NCI-H187 (cell line): ENCODE measurements around the gene RIMBP3B.
"Not testable (repeated sequence)": the region's sequence is repeated elsewhere in the genome, so short reads cannot be mapped to it uniquely, and the experiment has no call there.

Source experiments
- DNase-seq, 2 experiments: peaks; one replicate each; lab custom pipeline; 2025; lab: John Stamatoyannopoulos, UW

Gene RIMBP3B

GRCh38 chr22:21417853-21418252 lies 34.3 kb downstream of the RIMBP3B start:
- not testable (repeated sequence) for DNase-seq

- not testable (repeated sequence) for DNase-seq
Observed at GRCh38 chr22:21418974-21419638, 35.6 kb downstream of the RIMBP3B start.

DNA sequence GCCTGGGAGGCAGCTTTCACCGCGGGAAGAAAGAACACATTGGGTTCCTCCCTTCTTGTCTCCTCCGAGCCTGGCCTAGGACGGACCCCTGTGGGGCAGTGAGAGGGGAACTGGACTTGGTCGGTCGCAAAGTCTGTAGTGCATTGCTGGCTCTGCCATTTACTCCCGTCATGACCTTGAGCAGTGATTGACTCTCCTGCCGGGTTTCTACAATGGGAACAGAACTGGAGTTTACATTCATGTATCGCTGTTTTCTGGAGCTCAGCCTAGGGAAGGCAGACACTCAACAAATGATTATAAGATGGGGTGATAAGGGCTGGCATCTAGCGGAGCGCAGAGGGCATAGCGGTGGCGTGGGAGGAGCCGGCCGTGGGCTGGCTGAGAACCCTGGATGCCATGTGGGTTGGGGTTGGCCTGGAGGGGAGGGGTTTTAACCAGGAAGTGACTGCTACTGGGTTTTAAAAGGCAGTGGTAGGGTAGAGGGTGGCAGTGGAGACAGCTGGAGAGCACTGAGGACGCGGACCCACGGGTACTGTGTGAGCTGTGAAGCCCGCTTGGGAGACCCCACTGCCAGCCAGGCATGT lies 36.7 kb downstream of the RIMBP3B start:
- not testable (repeated sequence) for DNase-seq

DNA sequence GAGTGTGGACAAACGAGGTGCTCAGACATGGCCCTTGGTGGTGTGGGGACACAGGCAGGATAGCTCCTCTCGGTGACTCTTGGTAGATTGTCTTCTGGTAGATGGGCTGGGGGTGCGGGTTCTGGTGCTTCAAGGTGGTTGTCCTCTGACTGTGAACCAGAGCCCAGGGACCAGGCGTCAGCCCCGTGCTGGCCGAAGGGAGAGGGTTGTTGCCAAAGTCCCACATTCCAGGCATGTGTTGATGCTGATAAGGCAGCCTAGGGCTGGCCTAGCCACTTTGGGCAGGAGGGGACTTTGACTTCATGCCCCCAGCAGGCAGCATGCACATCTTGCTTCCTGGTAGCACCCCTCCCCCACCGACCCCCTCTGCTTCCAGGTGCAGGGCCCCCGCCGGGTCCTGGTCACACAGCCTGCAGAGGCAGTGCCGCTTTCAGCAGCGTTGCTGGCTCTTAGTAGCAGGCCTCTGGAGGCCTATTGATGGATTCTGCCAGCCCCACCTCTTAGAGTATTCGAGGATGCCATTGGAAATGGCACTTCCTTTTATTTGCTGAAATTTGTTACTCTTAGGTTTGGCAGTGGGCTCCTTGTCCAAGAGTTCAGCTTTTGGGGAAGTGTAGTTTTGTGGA lies 40.6 kb downstream of the RIMBP3B start:
- DNase-seq = not testable (repeated sequence)

GRCh38 chr22:21434378-21435233 lies 51.1 kb downstream of the RIMBP3B start:
- not testable (repeated sequence) for DNase-seq

DNA sequence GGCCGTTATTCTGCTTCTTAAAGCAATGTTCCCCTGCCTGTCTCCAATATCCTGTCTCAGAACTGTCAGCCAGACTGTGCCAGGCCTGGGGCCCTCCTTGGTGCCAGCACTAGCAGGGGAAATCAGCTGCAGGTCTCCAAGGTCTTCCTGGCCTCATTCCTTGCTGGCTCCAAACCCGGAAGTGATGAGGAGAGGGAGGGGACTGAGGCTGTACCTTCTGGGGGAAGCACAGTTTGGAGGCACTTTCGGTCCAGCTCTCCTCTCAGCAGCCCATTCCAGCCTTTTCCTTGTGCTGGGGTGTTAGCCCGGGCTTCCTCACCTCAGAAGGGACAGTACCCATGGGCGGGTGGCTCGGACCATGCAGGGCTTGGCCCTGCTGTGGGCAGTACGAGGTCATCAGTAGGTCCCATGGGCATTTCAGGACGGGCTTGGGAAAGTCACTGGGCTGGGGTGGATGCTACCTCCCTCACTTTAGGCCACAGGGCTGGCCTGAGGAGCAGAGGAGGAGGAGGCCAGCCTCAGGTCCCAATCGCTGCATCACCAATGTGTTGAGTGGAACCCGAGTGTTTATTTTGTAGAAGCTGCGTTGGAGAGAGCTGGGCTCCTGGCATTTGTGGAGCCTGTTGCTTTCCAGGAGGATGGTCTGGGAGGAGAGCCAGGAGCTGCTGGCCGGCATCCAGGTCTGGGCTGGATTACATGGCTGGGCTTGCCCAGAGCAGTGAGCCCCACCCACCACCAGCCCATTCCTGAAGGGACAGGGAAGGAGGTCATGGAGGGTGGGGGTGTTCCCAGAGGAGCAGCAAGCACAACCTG lies 52.7 kb downstream of the RIMBP3B start:
- DNase-seq = not testable (repeated sequence)

GRCh38 chr22:21438013-21438412 lies 54.5 kb downstream of the RIMBP3B start:
- not testable (repeated sequence) for DNase-seq
